GM21825 (cell line): ENCODE results near the gene IQCN.

Experiments
- ATAC-seq: cut with Tn5 transposase; IDR thresholded peaks from one replicate; pipeline ENCODE4 v1.9.1; 2021; ENCODE audit warnings: mild to moderate bottlenecking, moderate library complexity; ENCODE audit not compliant: unreplicated experiment

Gene IQCN

DNA sequence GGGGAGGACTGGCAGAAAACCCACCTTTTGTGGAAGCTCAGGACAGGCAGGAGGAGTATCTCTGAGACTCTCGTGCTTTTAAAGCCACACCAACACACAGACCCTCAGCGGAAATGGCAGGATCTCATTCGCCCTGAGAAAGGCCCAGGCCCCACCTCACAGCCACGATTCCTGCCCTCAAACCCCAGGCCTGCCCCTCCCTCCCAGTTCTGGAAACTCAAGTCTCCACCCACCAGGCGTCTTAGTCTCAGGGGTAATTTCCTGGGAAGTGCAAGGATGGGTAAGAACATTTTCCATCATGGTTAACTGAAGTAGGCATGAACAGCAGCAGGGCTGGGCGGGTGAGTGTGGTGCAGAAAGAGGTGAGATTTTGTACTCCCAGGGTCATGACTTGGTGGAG lies 40.1 kb downstream of the IQCN start:
- no peak for ATAC-seq

DNA sequence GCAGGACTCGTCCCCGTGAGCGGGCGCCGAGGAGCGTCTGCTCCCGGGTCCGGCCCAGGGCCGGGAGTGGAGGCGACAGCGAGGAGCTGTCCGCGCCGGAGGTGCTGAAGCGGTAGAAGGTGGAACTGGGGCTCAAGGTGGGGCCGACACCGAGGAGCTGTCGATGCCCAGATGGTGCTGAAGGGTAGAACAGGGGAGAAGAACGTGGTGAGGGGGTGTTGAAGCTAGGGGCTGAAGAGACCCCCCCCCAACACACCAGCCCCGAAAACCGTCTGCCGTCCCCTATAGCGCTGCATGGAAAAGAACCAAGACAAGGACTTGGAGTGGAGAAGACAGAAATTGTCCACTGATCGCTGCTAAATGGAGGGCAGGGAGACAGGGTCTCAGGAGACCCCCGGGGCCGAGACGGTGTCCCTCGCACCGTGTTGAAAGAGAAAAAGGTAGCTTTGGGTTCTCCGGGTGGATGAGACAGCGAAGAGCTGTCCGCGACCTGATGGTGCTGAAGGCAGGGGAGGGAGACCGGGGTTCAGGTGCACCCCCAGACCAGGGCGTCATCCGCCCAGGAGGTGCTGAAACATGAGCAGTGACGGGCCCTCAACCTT lies 40.9 kb downstream of the IQCN start:
- ATAC-seq: no peak

DNA sequence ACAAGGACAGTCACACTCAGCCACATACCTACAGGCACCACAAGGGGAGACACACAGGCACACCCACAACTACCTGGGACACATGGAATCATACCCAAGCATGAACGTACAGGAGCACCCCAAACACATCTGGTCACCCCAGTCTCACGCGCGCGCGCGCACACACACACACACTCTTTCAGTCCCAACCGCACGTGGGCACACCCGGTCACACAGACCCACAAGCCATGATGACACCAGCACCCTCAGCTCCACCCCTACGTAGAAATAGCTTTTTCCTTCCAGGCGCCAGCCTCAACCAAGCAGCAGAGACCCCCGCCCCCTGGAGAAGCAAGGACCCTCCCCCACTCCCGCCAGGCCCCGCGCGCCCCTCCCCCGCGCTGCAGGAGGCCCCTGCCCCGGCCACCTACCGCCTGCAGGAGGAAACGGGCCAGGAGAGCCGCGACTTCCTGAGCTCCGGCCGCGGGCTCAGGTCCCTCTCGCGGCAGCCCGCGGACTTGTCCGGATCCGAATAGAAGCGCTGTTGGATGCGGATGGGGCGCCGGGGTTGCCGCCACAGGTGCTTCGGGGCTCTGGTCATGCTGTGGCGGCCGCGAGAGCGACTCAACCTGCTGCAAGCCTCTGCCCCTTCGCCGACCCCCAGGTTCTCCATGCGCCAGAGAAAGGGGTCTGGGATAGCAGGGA lies 41.6 kb downstream of the IQCN start:
- ATAC-seq: no peak

GRCh38 chr19:18231775-18232174 lies 42.5 kb downstream of the IQCN start:
- no peak for ATAC-seq

- no peak for ATAC-seq
These were observed 43.1 kb downstream of the IQCN start for GRCh38 chr19:18230941-18231734.

GRCh38 chr19:18229915-18230314 lies 44.3 kb downstream of the IQCN start:
- no peak for ATAC-seq

DNA sequence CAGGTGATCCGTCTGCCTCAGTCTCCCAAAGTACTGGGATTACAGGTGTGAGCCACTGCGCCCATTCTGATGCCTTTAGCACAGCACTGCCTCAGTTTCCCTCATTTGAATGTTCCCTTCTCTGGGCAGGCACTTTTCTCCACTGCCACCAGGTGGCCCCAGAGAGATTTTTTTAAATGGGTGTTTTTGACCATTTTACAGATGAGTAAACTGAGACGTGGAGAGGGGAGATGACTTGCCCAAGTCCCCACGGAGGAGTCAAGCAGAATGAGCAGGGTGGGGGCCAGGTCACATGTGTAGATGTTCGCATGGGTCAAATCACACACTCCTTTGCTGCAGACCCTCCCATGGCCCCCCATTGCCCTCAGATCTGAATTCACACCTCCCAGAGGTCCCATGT lies 44.8 kb downstream of the IQCN start:
- ATAC-seq: no peak

GRCh38 chr19:18227781-18228271 lies 46.4 kb downstream of the IQCN start:
- no peak for ATAC-seq

DNA sequence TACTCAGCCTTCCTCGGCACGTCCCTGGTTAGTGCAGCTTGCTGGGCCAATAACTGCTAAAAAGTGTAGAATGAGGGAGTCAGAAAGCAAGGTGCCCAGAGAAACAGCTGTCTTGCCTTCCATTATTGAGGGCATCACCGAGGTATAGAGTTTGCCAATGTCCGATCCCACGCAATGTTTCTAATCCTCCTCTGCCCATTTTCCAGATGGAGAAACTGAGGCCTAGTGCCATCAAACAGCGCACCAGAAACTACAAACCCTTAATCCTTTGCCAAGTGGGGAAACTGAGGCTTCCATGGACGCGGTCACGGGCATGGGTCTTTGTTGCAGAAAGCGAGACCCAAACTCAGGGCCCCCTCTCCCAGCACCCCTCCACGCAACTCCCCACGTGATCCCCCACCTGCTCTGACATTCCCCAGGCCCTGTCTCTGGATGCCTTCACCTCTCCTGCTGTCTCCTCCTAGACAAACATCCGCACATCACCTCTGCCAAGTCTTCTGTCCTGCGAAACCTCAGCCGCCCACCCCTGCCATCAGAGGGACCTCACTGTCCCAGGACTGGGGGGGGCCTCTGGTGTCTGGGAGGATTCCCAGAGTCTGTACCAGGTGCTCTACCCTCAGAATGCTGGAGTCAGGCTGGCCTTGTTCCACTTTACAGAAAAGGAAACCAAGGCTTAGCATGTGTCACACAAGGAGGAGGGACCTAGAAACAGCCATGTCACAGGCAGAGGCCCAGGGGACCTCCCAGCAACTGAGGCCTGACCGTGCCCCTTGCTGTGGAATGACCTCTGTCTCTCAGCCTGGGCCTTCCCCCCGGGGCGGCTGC lies 47.1 kb downstream of the IQCN start:
- no peak for ATAC-seq

DNA sequence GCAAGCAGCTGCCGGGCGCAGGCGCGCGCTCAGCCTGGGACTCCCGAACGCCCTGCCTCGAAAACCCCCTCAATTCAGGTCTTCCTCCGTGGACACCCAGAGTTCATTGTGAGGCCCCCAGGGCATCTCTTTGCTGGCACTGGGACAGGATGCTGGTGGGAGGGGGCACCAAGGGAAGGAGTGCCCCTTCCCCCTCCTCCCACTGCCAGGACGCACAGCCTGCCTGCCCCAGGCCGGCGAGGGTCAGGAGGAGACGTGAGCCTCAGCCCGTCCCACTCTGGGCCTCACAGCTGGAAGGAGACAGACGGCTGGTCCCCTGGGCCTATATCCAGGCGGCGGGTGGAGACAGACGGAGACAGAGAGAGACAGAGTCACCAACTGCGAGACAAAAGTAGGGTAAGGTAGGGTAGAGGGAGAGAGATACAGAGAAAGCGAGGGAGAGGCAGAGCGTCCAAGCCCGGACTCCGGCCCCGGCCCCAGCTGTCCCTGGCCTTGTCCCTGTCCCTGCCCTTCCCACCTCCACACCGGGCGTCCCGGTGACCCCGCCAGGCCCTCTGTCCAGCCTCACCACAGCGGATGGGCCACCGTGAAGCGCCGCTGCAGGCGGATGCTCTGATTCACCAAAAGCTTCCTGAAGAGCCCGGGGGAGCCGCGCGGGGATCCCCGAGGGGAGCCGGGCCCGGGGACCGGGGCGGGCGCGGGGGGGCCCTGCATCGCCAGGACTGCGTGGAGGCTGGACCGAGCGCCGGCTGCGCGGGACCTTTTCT lies 48.4 kb downstream of the IQCN start, which contains the start of gene PDE4C:
PDE4C (minus strand) TSS at position 737 of the 767 bp plus-strand sequence; CDS start at position 714, 23 bp downstream.
- no peak for ATAC-seq

- ATAC-seq: no peak
These were observed 48.9 kb downstream of the IQCN start for GRCh38 chr19:18225355-18225701.

DNA sequence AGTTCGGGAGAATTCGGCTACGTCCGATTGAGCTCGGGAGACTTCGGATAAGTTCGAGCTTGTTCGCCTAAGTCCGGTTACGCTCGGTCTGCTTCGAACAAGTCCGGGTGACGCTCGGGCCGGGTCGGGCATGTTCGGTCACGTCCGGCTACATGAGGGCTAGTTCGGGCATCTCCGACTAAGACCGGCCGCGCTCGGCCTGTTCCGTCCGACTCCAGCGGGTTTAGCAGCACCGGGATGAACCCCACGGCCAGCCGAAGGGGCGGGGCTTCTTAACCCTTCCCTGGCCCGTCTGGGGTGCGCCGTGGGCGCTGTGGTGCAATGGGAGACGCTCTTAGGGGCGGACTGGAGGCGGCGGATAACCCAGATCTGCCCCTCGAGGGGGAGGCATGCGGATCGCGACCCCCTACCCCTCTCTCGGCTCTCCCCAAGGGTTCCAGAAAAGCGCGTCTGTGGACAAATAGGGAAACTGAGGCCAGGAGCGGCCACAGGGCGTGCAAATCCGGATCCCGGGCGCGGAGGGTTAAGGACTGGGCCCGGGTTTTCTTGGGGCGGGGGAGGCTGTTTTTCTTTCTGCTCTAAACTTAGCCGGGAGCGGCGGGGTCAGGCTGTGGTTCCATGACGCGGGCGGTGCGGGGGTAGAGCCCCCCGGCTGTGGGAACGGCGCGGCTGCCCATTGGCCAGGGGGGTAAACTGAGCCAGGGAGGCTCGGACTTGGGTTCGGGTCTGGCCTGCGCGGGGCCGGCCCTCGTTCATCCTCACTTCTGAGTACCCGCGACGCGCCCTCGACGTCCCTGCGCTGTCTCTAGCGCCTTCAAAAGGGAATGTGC lies 49.5 kb downstream of the IQCN start:
- ATAC-seq: peak; percentile 76

DNA sequence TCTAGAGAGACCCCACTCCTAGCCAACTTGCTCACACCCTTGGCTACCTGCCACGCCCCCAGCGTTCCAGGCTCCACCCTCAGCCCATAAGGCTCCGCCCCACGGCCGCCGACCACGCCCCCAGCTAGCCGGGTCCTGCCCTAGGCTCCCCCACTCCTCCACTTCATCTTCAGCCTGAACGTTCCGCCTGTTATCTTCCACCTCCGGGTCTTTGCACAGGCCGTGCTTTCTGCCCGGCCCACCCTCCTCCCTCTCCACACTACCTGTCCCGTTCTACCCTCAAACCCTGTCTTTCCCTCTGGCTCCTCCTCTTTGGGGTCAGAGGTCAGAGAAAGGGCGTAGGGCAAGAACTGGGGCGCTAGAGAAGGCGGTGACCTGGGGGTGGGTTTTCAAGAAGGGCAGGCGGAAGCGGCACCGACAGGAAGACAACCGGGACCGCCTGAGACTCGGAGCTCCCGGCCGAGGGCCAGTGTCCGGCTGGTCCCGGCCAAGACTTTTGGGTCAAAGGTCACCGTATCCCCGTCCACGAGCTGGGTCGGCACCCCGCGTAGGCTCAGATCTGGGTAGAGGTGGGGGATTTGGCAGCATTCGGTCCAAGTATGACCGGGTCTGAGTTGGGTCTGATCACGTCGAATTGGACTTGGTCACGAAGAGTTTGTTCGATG lies 50.3 kb downstream of the IQCN start:
- no peak for ATAC-seq

GRCh38 chr19:18221815-18222725 lies 52.2 kb downstream of the IQCN start:
- ATAC-seq: no peak

- ATAC-seq: no peak
These were observed 53.5 kb downstream of the IQCN start for GRCh38 chr19:18220632-18221275.

- no peak for ATAC-seq
These were observed 54.2 kb downstream of the IQCN start for GRCh38 chr19:18219911-18220631.

- ATAC-seq: no peak
These were observed 55.7 kb downstream of the IQCN start for GRCh38 chr19:18218600-18218999.
